Neural progenitor cell (in vitro differentiated cells): Measurements from ENCODE around the gene HYAL4.

ENCODE experiments used
- EZH2 ChIP-seq: fragments of 200-600 bp; sonication (generic); IDR thresholded peaks from 2 replicates; pipeline ENCODE4 v1.6.1; 2017; ENCODE audit warnings: antibody characterized with exemption, mild to moderate bottlenecking, moderate library complexity
- TF ChIP-seq, protein P1 (sequence below): fragments of 200-600 bp; sonication (generic); IDR thresholded peaks from 2 replicates; pipeline ENCODE4 v1.5.1; 2017; ENCODE audit warnings: antibody characterized with exemption, mild to moderate bottlenecking

DNA sequence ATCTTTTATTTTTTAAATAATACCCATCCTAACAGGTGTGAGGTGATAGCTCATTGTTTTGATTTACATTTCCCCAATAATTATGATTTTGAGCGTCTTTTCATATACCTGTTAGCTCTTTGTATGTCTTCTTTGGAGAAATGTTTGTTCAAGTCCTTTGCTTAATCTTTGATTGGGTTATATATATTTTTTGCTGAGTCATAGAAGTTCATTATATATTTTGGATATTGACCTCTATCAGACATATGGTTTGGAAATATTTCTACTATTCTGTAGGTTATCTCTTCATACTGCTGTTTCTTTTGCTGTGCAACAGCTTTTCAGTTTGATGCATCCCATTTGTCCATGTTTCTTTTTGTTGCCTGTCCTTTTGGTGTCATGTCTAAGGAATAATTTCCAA is 23.6 kb upstream of the HYAL4 start:
- TF ChIP-seq EZH2 = no peak
- TF ChIP-seq, protein P1, sequence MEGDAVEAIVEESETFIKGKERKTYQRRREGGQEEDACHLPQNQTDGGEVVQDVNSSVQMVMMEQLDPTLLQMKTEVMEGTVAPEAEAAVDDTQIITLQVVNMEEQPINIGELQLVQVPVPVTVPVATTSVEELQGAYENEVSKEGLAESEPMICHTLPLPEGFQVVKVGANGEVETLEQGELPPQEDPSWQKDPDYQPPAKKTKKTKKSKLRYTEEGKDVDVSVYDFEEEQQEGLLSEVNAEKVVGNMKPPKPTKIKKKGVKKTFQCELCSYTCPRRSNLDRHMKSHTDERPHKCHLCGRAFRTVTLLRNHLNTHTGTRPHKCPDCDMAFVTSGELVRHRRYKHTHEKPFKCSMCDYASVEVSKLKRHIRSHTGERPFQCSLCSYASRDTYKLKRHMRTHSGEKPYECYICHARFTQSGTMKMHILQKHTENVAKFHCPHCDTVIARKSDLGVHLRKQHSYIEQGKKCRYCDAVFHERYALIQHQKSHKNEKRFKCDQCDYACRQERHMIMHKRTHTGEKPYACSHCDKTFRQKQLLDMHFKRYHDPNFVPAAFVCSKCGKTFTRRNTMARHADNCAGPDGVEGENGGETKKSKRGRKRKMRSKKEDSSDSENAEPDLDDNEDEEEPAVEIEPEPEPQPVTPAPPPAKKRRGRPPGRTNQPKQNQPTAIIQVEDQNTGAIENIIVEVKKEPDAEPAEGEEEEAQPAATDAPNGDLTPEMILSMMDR = no peak
